Cardiac muscle cell (in vitro differentiated cells and primary cell): ENCODE measurements around the gene AHSP. TPM values are rescaled to one million over a fixed set of nuclear protein-coding genes. Genes with fewer than 3 reads are reported as not detected.
"Not testable (repeated sequence)": the region's sequence is repeated elsewhere in the genome, so short reads cannot be mapped to it uniquely, and the experiment has no call there.

ENCODE experiments used
- DNase-seq, 2 donors: peaks; one replicate each; pipeline versions ENCODE4 v3.0.0 to v3.0.0-alpha.2; 2010 to 2017; ENCODE audit warnings: low read depth in 1 of 2, low spot score in 1 of 2
- H3K27ac ChIP-seq: fragments of 200-600 bp; sonication (generic); 2 replicates; pipeline ENCODE4 v1.5.1; 2016
- H3K27me3 ChIP-seq: fragments of 200-600 bp; sonication (generic); 2 replicates; pipeline ENCODE4 v1.6.0; 2016; ENCODE audit warnings: control low read depth
- H3K36me3 ChIP-seq: fragments of 200-600 bp; sonication (generic); 2 replicates; pipeline ENCODE4 v1.5.1; 2016; ENCODE audit warnings: control low read depth
- H3K4me1 ChIP-seq: fragments of 200-600 bp; sonication (generic); 2 replicates; pipeline ENCODE4 v1.8.1; 2017; ENCODE audit warnings: low read depth, mild to moderate bottlenecking, mixed run types
- H3K4me3 ChIP-seq: fragments of 200-600 bp; sonication (generic); 2 replicates; pipeline ENCODE4 v1.5.1; 2016; ENCODE audit warnings: mild to moderate bottlenecking
- H3K9me3 ChIP-seq: fragments of 200-600 bp; sonication (generic); 2 replicates; pipeline ENCODE4 v1.5.1; 2017; ENCODE audit warnings: low read depth, mild to moderate bottlenecking, control low read depth
- polyA plus RNA-seq: library from polyadenylated mRNA; unstranded; fragments of >200 nt; fragmentation: Nextera tagmentation; extraction: Ambion mirVana; gene quantifications from 2 replicates; pipeline ENCODE4 v1.2.1, GENCODE V29; 2016
- total RNA-seq: library from RNA; depleted of rRNA; stranded (reverse); fragments of >200 nt; gene quantifications from 2 replicates; pipeline ENCODE4 v1.2.3, GENCODE V29; 2016
- TF ChIP-seq, protein P1 (sequence below): IDR thresholded peaks from 2 replicates; pipeline ENCODE4 v1.5.1; 2012; ENCODE audit warnings: low read depth, mild to moderate bottlenecking, low read length

Gene AHSP
- total and polyA plus RNA-seq, 2 experiments from 2014 or later: not detected

DNA sequence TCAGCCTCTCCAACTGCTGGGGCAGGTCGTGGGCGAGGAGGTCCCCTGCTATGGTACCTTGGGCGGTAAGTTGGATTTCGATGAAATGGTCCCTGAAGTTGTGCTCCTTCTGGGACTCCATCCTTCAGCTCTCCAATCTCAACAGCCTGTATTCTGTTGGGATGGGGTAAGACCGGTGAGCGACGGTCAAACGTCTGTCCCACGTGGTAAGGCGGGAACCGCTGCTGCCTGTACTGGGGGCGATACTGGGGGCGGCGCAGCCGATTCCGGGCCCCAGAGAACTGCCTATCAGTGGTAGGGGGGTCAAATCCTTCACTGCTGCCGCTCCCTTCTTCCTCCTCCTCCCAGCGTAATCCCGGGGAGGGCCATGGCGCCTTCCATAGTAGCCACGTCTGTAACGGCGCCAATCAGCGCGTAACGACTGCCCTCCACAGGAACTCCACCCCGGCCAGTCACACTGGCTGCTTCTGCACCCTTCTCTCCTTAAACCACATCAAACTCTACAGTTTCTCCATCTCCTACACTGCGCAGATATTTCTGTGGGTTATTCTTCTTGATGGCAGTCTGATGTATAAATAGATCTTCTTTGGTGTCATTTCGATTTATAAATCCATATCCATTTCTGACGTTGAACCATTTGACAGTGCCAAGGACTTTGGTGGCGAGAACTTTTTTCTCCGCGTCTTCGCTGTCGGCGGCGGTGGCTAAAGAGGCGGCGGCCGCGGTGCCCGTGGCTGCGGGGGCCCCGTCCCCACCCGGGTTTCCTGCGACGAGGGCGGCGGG, 41.1 kb downstream of the AHSP start:
- TF ChIP-seq, protein P1, sequence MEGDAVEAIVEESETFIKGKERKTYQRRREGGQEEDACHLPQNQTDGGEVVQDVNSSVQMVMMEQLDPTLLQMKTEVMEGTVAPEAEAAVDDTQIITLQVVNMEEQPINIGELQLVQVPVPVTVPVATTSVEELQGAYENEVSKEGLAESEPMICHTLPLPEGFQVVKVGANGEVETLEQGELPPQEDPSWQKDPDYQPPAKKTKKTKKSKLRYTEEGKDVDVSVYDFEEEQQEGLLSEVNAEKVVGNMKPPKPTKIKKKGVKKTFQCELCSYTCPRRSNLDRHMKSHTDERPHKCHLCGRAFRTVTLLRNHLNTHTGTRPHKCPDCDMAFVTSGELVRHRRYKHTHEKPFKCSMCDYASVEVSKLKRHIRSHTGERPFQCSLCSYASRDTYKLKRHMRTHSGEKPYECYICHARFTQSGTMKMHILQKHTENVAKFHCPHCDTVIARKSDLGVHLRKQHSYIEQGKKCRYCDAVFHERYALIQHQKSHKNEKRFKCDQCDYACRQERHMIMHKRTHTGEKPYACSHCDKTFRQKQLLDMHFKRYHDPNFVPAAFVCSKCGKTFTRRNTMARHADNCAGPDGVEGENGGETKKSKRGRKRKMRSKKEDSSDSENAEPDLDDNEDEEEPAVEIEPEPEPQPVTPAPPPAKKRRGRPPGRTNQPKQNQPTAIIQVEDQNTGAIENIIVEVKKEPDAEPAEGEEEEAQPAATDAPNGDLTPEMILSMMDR: no peak
- Histone ChIP-seq H3K9me3 (no peaks in the 10 kb centered on the region), H3K27ac (no peak overlapping the region), H3K4me1 (no peaks in the 10 kb centered on the region), H3K36me3 (no peaks in the 10 kb centered on the region), H3K4me3 (peak overlapping the region; percentile 29), H3K27me3 (peaks cover 51% of the 10 kb centered on the region)
- peak; percentile 10 to 23 for DNase-seq

DNA sequence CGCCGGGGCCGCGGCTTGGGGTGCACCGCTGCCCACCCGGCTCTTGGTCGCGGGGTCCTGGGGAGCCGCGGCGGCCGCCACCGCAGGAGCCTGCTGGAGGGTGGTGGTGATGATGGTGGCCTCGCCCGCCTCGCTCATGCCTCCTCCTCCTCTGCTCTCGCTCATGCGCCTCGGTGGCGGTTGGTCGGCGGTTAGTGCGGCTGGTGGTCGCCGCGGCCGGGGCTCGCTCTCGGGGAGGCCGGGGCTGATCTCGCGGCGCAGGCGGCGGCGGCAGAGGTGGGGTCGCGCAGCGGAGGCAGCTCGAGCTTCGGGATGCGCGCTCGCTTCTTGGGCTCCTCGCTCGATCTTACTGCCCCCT, 41.6 kb downstream of the AHSP start:
- Histone ChIP-seq H3K27ac (no peak overlapping the region), H3K4me3 (peak overlapping the region; percentile 29), H3K36me3 (no peaks in the 10 kb centered on the region), H3K27me3 (peaks cover 51% of the 10 kb centered on the region), H3K9me3 (no peaks in the 10 kb centered on the region), H3K4me1 (no peaks in the 10 kb centered on the region)
- DNase-seq: peak in 1 of 2 donors; percentile 3
- TF ChIP-seq, protein P1: no peak

DNA sequence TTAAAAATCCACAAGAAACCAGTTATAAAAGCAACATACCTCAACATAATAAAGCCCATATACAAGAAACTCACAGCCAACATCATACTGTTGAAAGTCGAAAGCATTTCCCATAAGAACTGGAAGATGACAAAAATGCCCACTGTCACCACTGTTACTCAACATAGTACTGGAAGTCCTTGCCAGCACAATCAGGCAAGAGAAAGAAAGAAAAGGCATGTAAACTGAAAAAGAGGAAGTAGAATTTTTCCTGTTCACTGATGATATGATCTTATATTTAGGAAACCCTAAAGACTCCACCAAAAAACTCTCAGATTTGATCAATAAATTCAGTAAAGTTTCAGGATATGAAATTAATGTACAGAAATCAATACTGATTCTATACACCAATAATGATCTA, 45.1 kb downstream of the AHSP start:
- Histone ChIP-seq H3K4me1 (no peaks in the 10 kb centered on the region), H3K9me3 (no peaks in the 10 kb centered on the region), H3K4me3 (no peak overlapping the region), H3K27me3 (peaks cover 33% of the 10 kb centered on the region), H3K36me3 (no peaks in the 10 kb centered on the region), H3K27ac (no peak overlapping the region)
- TF ChIP-seq, protein P1: no peak
- no peak for DNase-seq

DNA sequence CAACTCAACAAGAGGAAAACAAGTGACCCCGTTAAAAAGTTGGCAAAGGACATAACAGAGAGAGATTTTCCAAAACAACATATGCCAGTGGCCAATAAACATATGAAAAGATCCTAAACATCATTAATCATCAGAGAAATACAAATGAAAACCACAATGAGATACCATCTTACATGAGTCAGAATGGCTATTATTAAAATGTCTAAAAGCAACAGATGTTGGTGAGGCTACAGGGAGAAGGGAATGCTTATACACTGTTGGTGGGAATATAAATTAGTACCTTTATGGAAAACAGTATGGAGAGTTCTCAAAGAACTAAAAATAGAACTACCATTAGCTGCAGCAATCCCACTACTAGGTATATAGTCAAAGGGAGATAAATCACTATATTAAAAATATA, 46.5 kb downstream of the AHSP start:
- H3K27me3 ChIP-seq: peaks cover 20% of the 10 kb centered on the region
- not testable (repeated sequence) for H3K4me1 ChIP-seq, DNase-seq, H3K4me3 ChIP-seq, H3K9me3 ChIP-seq, H3K36me3 ChIP-seq, H3K27ac ChIP-seq

DNA sequence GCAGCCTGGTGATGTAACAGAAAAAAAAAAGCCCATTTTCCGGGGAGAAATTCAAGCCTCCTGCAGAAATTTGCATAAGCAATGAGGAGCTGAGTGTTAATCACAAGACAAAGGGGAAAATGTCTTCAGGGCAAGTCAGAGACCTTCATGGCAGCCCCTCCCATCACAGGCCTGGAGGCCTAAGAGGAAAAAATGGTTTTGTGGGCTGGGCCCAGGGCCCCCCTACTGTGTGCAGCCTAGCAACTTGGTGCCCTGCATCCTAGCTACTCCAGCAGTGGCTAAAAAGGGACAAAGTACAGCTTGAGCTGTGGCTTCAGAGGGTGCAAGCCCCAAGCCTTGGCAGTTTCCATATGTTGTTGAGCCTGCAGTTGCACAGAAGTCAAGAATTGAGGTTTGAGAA, 49.7 kb downstream of the AHSP start:
- H3K9me3 ChIP-seq: no peaks in the 10 kb centered on the region
- no peaks in the 10 kb centered on the region for H3K4me1 ChIP-seq
- no peak overlapping the region for H3K27ac ChIP-seq
- no peaks in the 10 kb centered on the region for H3K36me3 ChIP-seq
- DNase-seq: no peak
- TF ChIP-seq, protein P1: no peak
- H3K27me3 ChIP-seq: no peaks in the 10 kb centered on the region
- no peak overlapping the region for H3K4me3 ChIP-seq

Other genes starting within 250 kb of the AHSP start
- gene ITGAX, start 172.7 kb upstream of the AHSP start, total RNA-seq: 0.53 and 0.69 TPM in 2 replicates
- gene ITGAX, start 172.7 kb upstream of the AHSP start, polyA plus RNA-seq: not detected in 2 replicates
- not detected in 2 replicates for gene ITGAD, start 134.6 kb upstream of the AHSP start, total RNA-seq
- 0.31 TPM in 1 of 2 replicates, not detected in the other for gene ITGAD, start 134.6 kb upstream of the AHSP start, polyA plus RNA-seq
- 40.7 and 69.7 TPM in 2 replicates for gene COX6A2, start 99.5 kb upstream of the AHSP start, total RNA-seq
- gene COX6A2, start 99.5 kb upstream of the AHSP start, polyA plus RNA-seq: 166 and 187 TPM in 2 replicates
- gene ZNF843, start 85.1 kb upstream of the AHSP start, total RNA-seq: 10.3 and 14.0 TPM in 2 replicates
- gene ZNF843, start 85.1 kb upstream of the AHSP start, polyA plus RNA-seq: 4.1 and 4.3 TPM in 2 replicates
- 19.7 and 21.7 TPM in 2 replicates for gene ARMC5, start 68.4 kb upstream of the AHSP start, total RNA-seq
- gene ARMC5, start 68.4 kb upstream of the AHSP start, polyA plus RNA-seq: 26.0 and 28.7 TPM in 2 replicates
- gene TGFB1I1, start 55.7 kb upstream of the AHSP start, total RNA-seq: 39.1 and 42.4 TPM in 2 replicates
- 54.0 and 55.8 TPM in 2 replicates for gene TGFB1I1, start 55.7 kb upstream of the AHSP start, polyA plus RNA-seq
- gene SLC5A2, start 44.8 kb upstream of the AHSP start, total RNA-seq: 0.36 TPM in 1 of 2 replicates, not detected in the other
- 3.4 and 4.9 TPM in 2 replicates for gene SLC5A2, start 44.8 kb upstream of the AHSP start, polyA plus RNA-seq
- 112 and 113 TPM in 2 replicates for gene RUSF1, start 19.5 kb upstream of the AHSP start, total RNA-seq
- 54.0 and 58.5 TPM in 2 replicates for gene RUSF1, start 19.5 kb upstream of the AHSP start, polyA plus RNA-seq